Amygdala (tissue), 56 donors: ENCODE data around the gene ADAMTS9.

Experiments
- DNase-seq, 56 donors: peaks; one replicate each; lab custom pipeline; 2025; lab: John Stamatoyannopoulos, UW

Gene ADAMTS9

DNA sequence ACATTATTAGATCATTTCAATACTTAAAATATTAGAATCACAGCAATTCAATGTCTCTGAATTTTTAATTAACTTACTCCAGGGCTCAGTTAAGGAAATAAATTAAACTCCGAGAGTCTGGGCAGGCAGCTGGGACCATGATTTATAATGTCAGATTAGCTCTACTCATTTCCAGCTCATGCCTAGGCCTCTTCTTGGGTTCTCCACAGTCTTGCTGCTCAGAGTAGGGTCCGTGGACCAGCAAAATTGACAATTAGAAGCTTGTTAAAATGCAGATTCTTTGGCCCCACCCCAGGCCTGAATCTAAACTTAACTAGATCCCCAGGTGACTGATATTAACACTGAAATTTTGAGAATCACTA lies 28.2 kb downstream of the ADAMTS9 start:
- no peak for DNase-seq

DNA sequence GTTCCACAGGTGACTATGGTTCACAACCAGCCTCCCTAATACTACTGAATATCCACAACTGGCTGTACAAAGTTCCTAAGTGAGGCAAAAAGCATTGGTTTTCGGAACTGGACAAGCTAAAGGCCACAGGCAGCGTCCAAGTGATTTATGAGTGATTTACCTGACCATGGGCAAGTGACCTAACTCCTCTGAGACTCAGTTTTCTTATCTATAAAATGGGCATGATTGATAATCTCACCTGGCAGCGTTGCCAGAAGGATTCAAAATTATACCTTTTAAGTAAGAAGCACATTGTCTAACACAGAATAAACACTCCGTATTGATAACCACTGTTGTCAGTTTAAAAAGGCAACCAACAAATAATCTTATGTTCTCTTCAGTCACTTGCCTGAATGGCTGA lies 29.8 kb downstream of the ADAMTS9 start:
- no peak for DNase-seq

- DNase-seq: no peak
Observed at GRCh38 chr3:64656544-64656943, 31.3 kb downstream of the ADAMTS9 start.

- no peak for DNase-seq
Observed at GRCh38 chr3:64655160-64655559, 32.6 kb downstream of the ADAMTS9 start.

DNA sequence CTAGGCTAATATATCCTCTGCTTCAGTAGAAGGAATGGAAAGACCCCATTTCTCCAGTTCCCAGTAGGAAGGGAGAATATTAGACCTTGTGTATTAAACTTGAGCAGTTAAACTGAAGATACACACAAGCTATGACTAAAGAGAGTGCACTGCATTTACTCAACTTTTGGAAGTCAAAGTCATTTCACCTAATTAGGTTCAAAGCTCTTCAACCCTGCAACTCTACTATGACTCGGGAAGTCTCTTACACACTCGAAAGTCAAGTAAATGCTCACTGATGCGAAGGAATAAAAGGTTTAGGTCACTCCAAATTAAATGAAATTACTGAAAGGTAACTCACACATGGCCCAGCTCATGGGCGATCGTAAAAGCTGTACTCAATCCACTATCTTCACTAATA lies 33.8 kb downstream of the ADAMTS9 start:
- DNase-seq: no peak

DNA sequence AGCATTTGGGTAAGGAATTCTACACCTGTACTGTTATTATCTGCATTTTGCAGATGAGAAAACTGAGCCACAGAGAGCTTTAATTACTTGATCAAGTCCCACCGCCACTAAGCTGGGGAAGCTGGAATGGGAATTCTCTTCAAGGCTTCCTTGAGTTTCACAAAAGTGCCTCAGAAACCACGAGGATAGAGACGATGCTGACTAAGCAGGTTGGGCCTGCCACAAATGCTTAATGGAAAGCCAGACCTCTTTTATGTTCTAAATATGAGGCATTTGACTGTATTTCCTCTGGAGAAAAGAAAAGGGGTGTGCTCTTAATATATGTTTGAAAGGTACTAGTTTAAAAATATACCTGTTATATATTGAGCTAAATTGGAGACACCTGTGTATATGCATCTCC lies 34.7 kb downstream of the ADAMTS9 start:
- no peak for DNase-seq

DNA sequence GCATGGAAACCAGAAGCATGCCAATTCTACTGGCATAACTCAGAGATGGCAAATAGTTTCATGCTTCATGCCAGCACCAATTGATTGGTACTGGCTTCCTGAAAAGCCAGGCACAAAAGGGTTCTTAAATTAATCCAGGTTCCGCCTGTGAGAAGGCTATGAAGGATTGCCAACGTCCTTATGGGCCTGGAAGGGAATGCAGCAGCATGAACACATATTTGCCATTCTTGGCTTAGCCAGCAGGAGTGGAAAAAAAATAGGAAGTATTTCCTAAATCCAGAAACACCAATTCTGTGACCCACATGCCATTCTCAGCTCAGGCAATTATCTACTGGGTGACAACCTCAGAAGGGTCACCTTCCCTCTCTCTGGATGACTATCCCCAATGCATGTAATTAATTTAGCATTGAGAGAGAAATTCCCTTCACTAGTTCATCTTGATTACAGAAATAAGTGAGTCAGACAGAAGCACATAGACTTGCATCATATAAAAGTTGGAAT lies 36.0 kb downstream of the ADAMTS9 start:
- peak in 1 of 56 donors; percentile 4 for DNase-seq

GRCh38 chr3:64651303-64651702 lies 36.5 kb downstream of the ADAMTS9 start:
- no peak for DNase-seq

GRCh38 chr3:64650715-64651114 lies 37.1 kb downstream of the ADAMTS9 start:
- DNase-seq: no peak

DNA sequence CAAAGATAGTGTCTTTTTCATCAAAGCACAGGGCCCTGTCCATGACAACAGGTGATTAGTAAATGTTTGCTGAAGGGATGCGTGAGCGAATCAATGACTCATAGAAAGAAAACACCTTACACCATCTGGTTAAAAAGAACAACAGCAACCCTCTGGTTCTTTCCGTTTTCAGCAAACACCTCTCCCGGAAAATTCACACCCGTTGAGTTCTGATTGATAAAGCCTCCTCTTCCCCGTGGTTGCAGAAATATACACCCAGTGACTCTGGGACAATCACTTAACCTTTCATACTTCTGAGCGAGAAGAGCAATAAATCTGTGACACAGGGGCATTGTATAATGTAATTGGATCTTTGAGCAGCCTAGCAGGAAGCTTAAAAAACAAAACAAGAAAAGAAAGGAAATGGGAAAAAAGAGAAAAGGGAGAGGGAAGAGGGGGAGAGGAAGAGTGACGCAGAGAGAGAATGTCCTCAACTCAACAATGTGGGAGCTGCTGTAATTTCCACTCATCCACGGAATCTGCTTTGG lies 37.6 kb downstream of the ADAMTS9 start:
- no peak for DNase-seq

DNA sequence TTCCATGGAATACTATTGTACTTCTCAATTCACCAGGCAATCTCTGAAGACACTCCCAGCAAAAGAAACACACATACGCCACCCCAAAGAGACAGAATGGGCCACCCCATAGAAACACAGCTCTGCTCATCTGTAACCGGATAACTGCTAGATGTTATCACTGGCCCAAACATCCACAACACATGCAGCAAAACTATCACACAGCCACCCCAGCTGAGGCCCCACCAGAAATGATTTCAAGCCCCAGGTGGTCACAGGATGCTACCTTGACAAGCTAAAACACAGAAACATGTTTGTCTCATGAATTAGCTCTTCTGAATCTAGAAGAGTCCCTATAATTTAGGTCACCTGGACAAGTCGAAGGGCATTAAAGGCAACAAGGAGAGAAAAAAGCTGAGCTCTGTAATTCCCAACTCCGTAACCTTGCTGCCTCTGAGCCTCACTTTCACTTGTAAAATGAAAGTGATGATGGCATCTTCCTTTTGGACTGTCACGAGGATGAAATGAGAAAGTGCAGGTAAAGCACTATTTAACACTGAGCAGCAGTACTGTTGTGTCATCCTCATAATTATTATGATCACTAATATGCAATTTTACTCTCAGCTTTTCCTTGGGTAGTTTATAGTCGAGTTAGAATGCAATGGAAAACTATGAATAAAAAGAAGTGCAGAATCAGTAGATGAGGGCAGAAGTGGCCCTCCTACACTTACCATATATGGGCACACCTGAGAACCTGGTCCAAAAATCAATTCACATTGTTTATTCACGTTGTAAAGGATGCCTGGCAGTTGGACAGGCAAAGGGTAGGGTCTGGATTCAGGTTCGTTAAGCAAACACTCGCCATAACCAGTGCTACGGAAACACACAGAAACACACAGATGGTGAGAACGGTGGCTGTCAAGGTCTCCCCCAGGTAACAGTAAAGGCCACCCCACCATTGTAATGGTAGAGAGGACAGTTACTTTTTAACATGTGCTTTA lies 38.6 kb downstream of the ADAMTS9 start:
- DNase-seq: no peak

GRCh38 chr3:64647825-64648224 lies 40.0 kb downstream of the ADAMTS9 start:
- DNase-seq: no peak

DNA sequence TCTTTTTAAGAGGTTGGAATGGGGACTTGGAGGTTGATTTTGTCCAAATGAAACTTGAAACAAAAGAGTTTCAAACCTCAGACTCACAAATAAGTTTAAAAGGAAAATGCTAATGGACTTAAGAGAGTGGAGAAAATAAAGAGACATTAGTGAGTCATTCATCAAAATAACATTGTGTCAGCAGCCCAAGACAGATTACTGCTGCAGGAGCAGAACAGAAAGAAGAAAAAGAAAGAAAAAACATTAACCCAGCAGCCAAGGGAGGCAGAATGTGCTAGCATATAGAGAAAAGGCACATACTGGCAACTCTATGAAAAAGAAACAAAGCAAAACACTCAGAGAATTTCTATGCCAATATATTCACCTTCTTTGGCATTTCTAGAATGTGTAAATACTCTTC lies 42.6 kb downstream of the ADAMTS9 start:
- DNase-seq: no peak

GRCh38 chr3:64644483-64644882 lies 43.3 kb downstream of the ADAMTS9 start:
- DNase-seq: no peak

GRCh38 chr3:64642327-64643151 lies 45.3 kb downstream of the ADAMTS9 start:
- DNase-seq: no peak

DNA sequence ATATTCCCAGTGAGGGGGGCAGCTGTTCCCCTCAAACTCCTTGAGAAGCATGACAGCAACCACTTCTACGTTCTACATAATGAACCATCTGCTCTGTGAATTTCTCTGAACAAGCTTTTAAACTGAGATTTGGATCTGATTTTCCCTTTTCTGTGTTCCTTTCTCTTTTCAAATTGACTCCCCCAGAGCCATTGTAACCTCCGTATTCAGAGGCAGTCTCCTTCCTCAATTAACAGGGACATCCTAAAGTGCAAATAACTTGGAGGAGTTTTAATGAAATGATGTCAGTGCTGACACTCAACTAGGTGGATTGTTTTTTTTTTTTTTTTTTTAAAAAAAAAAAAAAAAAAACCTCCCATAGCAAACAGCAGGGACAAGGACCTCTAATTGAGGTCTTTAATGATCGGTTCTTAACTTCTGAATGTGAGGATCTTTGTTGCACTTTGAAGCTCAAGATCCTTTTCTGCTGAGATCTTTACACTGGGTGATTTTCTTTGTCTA lies 48.8 kb downstream of the ADAMTS9 start:
- no peak for DNase-seq

DNA sequence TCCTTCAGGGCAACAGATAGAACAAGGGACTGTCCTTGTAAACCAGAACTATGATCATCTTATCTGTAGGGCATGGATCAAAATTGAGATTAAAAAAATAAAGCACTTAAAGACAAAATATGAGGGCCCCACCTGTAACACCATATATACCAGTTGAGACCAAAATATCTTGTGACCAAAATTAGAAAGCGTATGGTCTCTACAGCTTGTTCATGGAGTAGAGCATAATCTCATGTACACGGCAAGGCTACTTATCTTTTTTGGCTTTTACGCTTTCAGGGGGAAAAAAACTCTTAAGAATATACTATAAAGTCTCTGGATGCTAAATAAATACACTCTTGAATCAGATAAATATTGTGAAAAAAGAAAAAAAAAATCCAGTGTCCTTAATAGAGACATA lies 49.3 kb downstream of the ADAMTS9 start:
- no peak for DNase-seq

- no peak for DNase-seq
Observed at GRCh38 chr3:64634417-64634816, 53.4 kb downstream of the ADAMTS9 start.

DNA sequence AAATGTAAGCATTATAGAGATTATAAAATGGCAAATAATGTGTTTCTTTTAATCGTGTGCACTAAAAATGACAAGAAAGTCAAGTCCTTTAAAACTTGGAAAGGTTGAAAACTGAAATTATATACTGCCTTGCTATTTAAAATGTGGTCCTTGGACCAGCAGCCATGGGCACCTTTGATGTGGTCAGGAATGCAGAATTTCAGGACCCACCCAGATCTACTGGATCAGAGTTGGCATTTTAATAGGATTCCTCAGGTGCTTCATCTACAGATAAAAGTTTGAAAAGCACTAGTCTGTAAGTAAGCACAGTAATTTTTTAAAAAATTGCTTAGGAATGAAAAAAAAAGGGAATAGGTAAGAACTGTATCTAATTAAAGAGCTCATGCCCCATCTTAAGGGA lies 55.8 kb downstream of the ADAMTS9 start:
- DNase-seq: no peak

DNA sequence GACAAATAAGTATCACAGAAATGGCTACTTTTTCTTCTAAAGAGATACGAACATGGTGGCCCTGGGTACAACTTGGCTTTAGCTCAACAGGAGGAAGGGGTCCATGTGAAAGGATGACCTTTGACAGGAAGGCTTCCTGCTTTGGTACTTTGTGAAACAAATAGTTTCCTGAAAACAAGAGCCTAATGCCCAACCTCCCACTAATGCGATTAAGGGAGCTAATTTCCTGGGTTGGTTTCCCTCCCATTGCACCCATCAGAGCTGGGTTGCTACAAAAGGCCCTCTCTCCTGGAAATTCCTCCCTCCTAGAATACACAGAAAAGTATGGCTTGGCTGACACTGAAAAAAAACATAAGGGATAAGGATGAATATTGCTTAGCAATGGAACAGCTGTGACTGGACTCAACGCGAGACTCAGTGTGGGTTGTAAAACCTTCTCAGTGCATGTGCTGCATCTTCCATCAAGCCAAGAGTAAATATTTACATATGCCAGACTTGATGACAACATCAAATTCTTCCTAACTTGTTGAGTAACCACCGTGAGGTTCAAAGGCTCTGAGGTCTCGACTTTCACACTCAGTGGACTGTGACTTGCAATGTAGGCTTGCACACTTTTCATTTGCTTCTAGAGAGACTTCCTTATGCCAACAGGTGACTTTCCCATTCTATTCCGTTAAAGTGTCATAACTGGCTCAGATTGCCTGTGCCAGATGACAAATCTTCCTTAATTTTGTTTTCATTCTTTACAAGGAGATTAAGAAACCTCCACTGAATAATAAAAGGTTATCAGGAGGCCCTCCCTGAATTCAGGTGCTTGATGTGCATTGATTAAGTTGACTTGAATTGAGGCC lies 60.1 kb downstream of the ADAMTS9 start:
- DNase-seq: no peak
